KMS-11 (cell line): ENCODE measurements around the gene SLC35G6.
"Not testable (repeated sequence)": the region's sequence is repeated elsewhere in the genome, so short reads cannot be mapped to it uniquely, and the experiment has no call there.

Source experiments
- H2AFZ ChIP-seq: fragments of 200-600 bp; sonication (generic); 2 replicates; pipeline ENCODE4 v1.6.1; 2016; ENCODE audit warnings: antibody characterized with exemption, mixed run types, low read depth
- H3K27ac ChIP-seq: fragments of 200-600 bp; sonication (generic); 2 replicates; pipeline ENCODE4 v1.6.1; 2016; ENCODE audit warnings: mild to moderate bottlenecking, mixed run types
- H3K27me3 ChIP-seq: fragments of 200-600 bp; sonication (generic); 2 replicates; pipeline ENCODE4 v1.6.1; 2017; ENCODE audit warnings: mild to moderate bottlenecking, low read depth, mixed run types, moderate library complexity; ENCODE audit not compliant: insufficient read depth
- H3K36me3 ChIP-seq: fragments of 200-600 bp; sonication (generic); 2 replicates; pipeline ENCODE4 v1.6.1; 2017; ENCODE audit warnings: mild to moderate bottlenecking, mixed run types; ENCODE audit not compliant: insufficient read depth
- H3K4me1 ChIP-seq: fragments of 200-600 bp; sonication (generic); 2 replicates; pipeline ENCODE4 v1.6.1; 2016; ENCODE audit warnings: mild to moderate bottlenecking, low read depth, mixed run types; ENCODE audit not compliant: poor library complexity, severe bottlenecking
- H3K4me2 ChIP-seq: fragments of 200-600 bp; sonication (generic); 2 replicates; pipeline ENCODE4 v1.7.0; 2016; ENCODE audit warnings: mild to moderate bottlenecking, mixed run types
- H3K4me3 ChIP-seq: fragments of 200-600 bp; sonication (generic); IDR thresholded peaks from 2 replicates; pipeline ENCODE4 v1.6.1; 2017; ENCODE audit warnings: low read depth, low read length, mixed read lengths; ENCODE audit not compliant: insufficient read depth
- H3K79me2 ChIP-seq: fragments of 200-600 bp; sonication (generic); 2 replicates; pipeline ENCODE4 v1.6.1; 2016; ENCODE audit warnings: low read depth, mixed run types; ENCODE audit not compliant: insufficient read depth
- H3K9ac ChIP-seq: fragments of 200-600 bp; sonication (generic); 2 replicates; pipeline ENCODE4 v1.6.1; 2016; ENCODE audit warnings: mild to moderate bottlenecking, mixed run types
- H4K20me1 ChIP-seq: fragments of 200-600 bp; sonication (generic); 2 replicates; pipeline ENCODE4 v1.6.1; 2016; ENCODE audit warnings: mild to moderate bottlenecking, mixed run types; ENCODE audit not compliant: insufficient read depth
- CTCF ChIP-seq: fragments of 200-600 bp; sonication (generic); conservative IDR thresholded peaks from 2 replicates; pipeline ENCODE4 v1.6.1; 2017; ENCODE audit warnings: low read depth, mild to moderate bottlenecking, antibody characterized with exemption, low read length, moderate library complexity, mixed read lengths

SLC35G6 gene

GRCh38 chr17:7467498-7467897 lies 13.7 kb upstream of the SLC35G6 start:
- no peak for TF ChIP-seq CTCF
- Histone ChIP-seq H3K36me3 (no peaks in the 10 kb centered on the region), H3K4me2 (no peak overlapping the region)

GRCh38 chr17:7468290-7468689 lies 13.0 kb upstream of the SLC35G6 start:
- Histone ChIP-seq H3K27me3 (no peaks in the 10 kb centered on the region), H3K79me2 (no peaks in the 10 kb centered on the region), H4K20me1 (no peaks in the 10 kb centered on the region), H3K9ac (no peak overlapping the region), H3K36me3 (no peaks in the 10 kb centered on the region), H3K4me2 (no peak overlapping the region), H3K4me3 (no peak overlapping the region), H3K4me1 (no peaks in the 10 kb centered on the region), H3K27ac (no peak overlapping the region), H2AFZ (no peak overlapping the region)
- TF ChIP-seq CTCF = no peak

More at GRCh38 chr17:7467498-7467897, 13.7 kb upstream of the SLC35G6 start:
- Histone ChIP-seq H3K27me3 (no peaks in the 10 kb centered on the region), H2AFZ (no peak overlapping the region), H3K4me1 (no peaks in the 10 kb centered on the region), H3K9ac (no peak overlapping the region), H3K79me2 (no peaks in the 10 kb centered on the region), H3K27ac (no peak overlapping the region), H4K20me1 (no peaks in the 10 kb centered on the region), H3K4me3 (no peak overlapping the region)

GRCh38 chr17:7468804-7469389 lies 12.3 kb upstream of the SLC35G6 start:
- Histone ChIP-seq H3K36me3 (no peaks in the 10 kb centered on the region), H4K20me1 (no peaks in the 10 kb centered on the region), H3K4me1 (no peaks in the 10 kb centered on the region), H3K27me3 (no peaks in the 10 kb centered on the region), H3K9ac (no peak overlapping the region), H3K79me2 (no peaks in the 10 kb centered on the region), H3K4me3 (no peak overlapping the region), H2AFZ (no peak overlapping the region), H3K27ac (no peak overlapping the region), H3K4me2 (no peak overlapping the region)
- no peak for TF ChIP-seq CTCF

GRCh38 chr17:7469843-7470242 lies 11.4 kb upstream of the SLC35G6 start:
- H2AFZ ChIP-seq, H3K27me3 ChIP-seq, H3K79me2 ChIP-seq, H3K4me3 ChIP-seq, H3K4me2 ChIP-seq, H4K20me1 ChIP-seq, H3K9ac ChIP-seq, H3K27ac ChIP-seq, H3K36me3 ChIP-seq, H3K4me1 ChIP-seq: not testable (repeated sequence)

- not testable (repeated sequence) for H3K4me1 ChIP-seq, H3K9ac ChIP-seq, H4K20me1 ChIP-seq, H3K36me3 ChIP-seq, H3K27me3 ChIP-seq, H3K79me2 ChIP-seq, H3K4me3 ChIP-seq, H2AFZ ChIP-seq, H3K27ac ChIP-seq, H3K4me2 ChIP-seq
Observed at GRCh38 chr17:7470457-7470973, 10.7 kb upstream of the SLC35G6 start.
